Measurements from ENCODE around the gene NRG2.

The NRG2 gene

GRCh38 chr5:139810341-139811273 lies 232.5 kb downstream of the NRG2 start:
- DNase-seq (ENCODE audit: low spot score), result no peak

GRCh38 chr5:139809331-139809810 lies 233.7 kb downstream of the NRG2 start:
- no peak for DNase-seq (ENCODE audit: low spot score)

GRCh38 chr5:139808481-139809330 lies 234.4 kb downstream of the NRG2 start:
- DNase-seq (ENCODE audit: low spot score), result peak; percentile 73

- no peak for DNase-seq (ENCODE audit: low spot score)
Observed at GRCh38 chr5:139807647-139808030, 235.5 kb downstream of the NRG2 start.

GRCh38 chr5:139806726-139807646 lies 236.1 kb downstream of the NRG2 start:
- no peak for DNase-seq (ENCODE audit: low spot score)

- DNase-seq (ENCODE audit: low spot score), result no peak
Observed at GRCh38 chr5:139806111-139806510, 237.0 kb downstream of the NRG2 start.

GRCh38 chr5:139805545-139805944 lies 237.6 kb downstream of the NRG2 start:
- DNase-seq (ENCODE audit: low spot score), result no peak

GRCh38 chr5:139804800-139805397 lies 238.2 kb downstream of the NRG2 start:
- no peak for DNase-seq (ENCODE audit: low spot score)

- no peak for DNase-seq (ENCODE audit: low spot score)
Observed at GRCh38 chr5:139803978-139804377, 239.1 kb downstream of the NRG2 start.

GRCh38 chr5:139799359-139799758 lies 243.7 kb downstream of the NRG2 start:
- no peak for DNase-seq (ENCODE audit: low spot score)

GRCh38 chr5:139798883-139799282 lies 244.2 kb downstream of the NRG2 start:
- no peak for DNase-seq (ENCODE audit: low spot score)

GRCh38 chr5:139797856-139798510 lies 245.1 kb downstream of the NRG2 start:
- DNase-seq (ENCODE audit: low spot score), result no peak

- DNase-seq (ENCODE audit: low spot score), result no peak
Observed at GRCh38 chr5:139797335-139797734, 245.8 kb downstream of the NRG2 start.
